Measurements from ENCODE around the gene HOXB7. TPM values are rescaled to one million over a fixed set of nuclear protein-coding genes. Genes with fewer than 3 reads are reported as not detected.

HOXB7 gene
- total RNA-seq, 1 donor from 2014 or later, result 0.16 TPM

DNA sequence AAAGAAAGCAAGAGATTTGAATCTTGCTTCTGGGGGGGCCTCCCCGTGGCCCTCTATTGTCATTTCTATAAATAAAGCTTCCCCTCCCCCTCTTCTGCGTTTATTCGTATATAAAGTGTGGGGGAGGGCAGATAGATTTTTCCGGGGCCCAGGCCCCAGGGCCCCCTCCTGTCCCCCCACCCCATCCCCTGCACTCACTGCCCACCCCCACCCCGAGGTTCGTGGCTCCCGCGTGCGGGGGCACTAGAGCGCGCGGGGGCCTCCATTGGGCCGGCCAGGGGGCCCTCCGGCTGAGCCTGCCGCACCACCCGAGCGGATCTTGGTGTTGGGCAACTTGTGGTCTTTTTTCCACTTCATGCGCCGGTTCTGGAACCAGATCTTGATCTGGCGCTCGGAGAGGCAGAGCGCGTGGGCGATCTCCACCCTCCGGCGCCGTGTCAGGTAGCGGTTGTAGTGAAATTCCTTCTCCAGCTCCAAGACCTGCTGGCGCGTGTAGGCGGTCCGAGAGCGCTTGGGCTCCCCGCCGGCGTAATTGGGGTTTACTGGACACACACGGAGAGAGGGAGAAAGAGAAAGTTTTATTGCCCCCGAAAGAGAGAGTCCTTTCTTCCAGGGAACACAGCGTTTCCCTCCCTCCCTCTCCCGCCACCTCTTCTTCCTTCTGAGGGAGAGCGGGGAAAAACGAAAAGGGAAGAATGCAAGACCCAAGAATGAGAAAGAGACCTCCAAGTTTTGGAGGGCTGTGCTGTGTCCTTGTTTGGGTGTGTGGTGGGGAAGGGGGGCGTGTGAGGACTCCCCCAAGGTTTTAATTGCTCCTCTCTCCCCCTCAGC is 34.1 kb downstream of the HOXB7 start:
- peaks cover 26% of the 10 kb centered on the region for H3K4me1 ChIP-seq
- DNase-seq, result no peak

DNA sequence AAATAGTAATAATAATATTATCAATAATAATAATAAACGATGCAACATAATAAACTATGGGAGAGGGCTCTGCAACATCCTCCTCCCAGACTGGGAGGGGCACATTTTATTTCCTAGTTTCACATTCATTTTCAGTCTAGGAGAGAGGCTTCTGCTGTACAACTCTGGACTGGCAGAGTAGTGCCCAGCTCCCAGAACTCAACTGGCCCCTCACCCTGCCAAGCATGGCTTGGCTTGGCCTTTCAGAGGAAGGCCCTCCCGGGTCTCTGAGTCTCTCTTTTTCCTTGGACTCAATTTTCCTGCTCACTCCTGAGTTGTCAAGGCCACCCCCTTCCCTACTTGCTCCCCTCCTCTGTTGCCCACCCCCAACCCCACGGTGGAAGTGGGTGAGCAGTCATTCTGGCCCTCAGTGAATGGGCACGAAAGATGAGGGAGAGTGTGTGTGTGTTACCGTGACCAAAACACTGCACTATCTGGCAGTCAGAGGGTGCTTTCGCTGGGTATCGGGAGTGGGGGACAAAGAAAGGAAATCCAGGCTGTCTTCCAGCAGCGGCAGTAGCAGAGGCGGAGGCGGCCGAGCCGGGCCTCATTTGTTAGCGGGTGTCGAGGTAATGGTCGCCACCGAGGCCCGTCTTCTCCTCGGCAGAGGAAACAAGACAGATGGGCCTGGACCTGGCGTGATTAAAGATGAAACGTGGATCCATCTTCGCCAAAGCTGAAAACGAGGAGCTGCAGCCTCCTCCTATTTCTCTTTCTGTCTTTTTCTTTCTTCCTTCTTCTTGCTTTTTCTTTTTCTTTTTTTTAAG is 34.9 kb downstream of the HOXB7 start:
- intact Hi-C loops (cut with micrococcal nuclease), result no loop called here
- Histone ChIP-seq H3K4me3 (peak overlapping the region; percentile 62), H3K27me3 (ENCODE audit: low read depth) (peaks cover 100% of the 10 kb centered on the region), H3K27ac (replicated peaks) (peak overlapping the region; percentile 71), H3K4me1 (peaks cover 26% of the 10 kb centered on the region), H3K36me3 (no peaks in the 10 kb centered on the region), H3K9me3 (replicated peaks) (no peaks in the 10 kb centered on the region)
- DNase-seq, result no peak
- TF ChIP-seq CTCF (IDR thresholded peaks at IDR 0.05; ENCODE audit: borderline replicate concordance), result no peak

More for the DNA sequence above, 34.1 kb downstream of the HOXB7 start:
- Histone ChIP-seq H3K27ac (replicated peaks) (peak overlapping the region; percentile 71), H3K4me3 (peak overlapping the region; percentile 62), H3K27me3 (ENCODE audit: low read depth) (peaks cover 100% of the 10 kb centered on the region), H3K9me3 (replicated peaks) (no peaks in the 10 kb centered on the region), H3K36me3 (no peaks in the 10 kb centered on the region)
- intact Hi-C loops (cut with micrococcal nuclease), result no loop called here
- TF ChIP-seq CTCF (IDR thresholded peaks at IDR 0.05; ENCODE audit: borderline replicate concordance), result no peak

- peaks cover 26% of the 10 kb centered on the region for H3K4me1 ChIP-seq
- H3K36me3 ChIP-seq, result no peaks in the 10 kb centered on the region
- no peak for TF ChIP-seq CTCF (IDR thresholded peaks at IDR 0.05; ENCODE audit: borderline replicate concordance)
- DNase-seq, result no peak
- no peaks in the 10 kb centered on the region for H3K9me3 ChIP-seq (replicated peaks)
- H3K4me3 ChIP-seq, result no peak overlapping the region
- peaks cover 100% of the 10 kb centered on the region for H3K27me3 ChIP-seq (ENCODE audit: low read depth)
- intact Hi-C loops (cut with micrococcal nuclease), result no loop called here
- no peak overlapping the region for H3K27ac ChIP-seq (replicated peaks)
Observed at GRCh38 chr17:48575066-48575582, 35.7 kb downstream of the HOXB7 start.

DNA sequence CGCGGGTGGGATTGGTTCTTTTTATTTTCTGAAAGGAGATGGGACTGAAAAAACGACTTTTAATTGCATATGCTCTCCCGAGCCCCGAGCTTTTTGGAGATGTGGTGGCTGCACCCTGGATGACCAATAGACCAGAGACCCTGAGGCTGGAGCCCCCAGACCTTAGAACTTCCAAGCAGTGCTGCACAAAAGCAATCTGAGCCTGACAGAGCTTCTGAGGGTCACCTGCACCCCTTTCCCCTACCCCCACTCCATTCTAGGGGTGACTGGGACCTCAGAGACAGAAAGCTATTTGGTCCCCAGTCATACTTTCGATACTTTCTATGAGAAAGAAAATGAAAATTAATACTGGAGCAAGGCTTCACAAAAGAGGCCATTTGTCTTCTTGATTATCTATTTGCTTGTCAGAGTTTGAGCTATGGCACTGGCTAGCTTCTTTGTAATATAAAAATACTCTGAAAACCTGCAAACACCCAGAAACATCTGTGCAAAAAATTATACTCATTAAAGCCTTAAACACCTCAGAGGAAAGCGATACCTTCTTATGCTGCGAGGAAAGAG is 36.2 kb downstream of the HOXB7 start:
- no peak for TF ChIP-seq CTCF (IDR thresholded peaks at IDR 0.05; ENCODE audit: borderline replicate concordance)
- peaks cover 26% of the 10 kb centered on the region for H3K4me1 ChIP-seq
- no peaks in the 10 kb centered on the region for H3K9me3 ChIP-seq (replicated peaks)
- H3K36me3 ChIP-seq, result no peaks in the 10 kb centered on the region
- no peak overlapping the region for H3K4me3 ChIP-seq
- intact Hi-C loops (cut with micrococcal nuclease), result no loop called here
- H3K27me3 ChIP-seq (ENCODE audit: low read depth), result peaks cover 100% of the 10 kb centered on the region
- DNase-seq, result no peak
- H3K27ac ChIP-seq (replicated peaks), result no peak overlapping the region

- no peaks in the 10 kb centered on the region for H3K36me3 ChIP-seq
- H3K27ac ChIP-seq (replicated peaks), result no peak overlapping the region
- peaks cover 20% of the 10 kb centered on the region for H3K4me1 ChIP-seq
- DNase-seq, result no peak
- H3K27me3 ChIP-seq (ENCODE audit: low read depth), result peaks cover 100% of the 10 kb centered on the region
- no peak for TF ChIP-seq CTCF (IDR thresholded peaks at IDR 0.05; ENCODE audit: borderline replicate concordance)
- intact Hi-C loops (cut with micrococcal nuclease), result no loop called here
- no peak overlapping the region for H3K4me3 ChIP-seq
- H3K9me3 ChIP-seq (replicated peaks), result no peaks in the 10 kb centered on the region
Observed at GRCh38 chr17:48571826-48572417, 38.9 kb downstream of the HOXB7 start.

Data from left ventricle myocardium inferior (tissue), 1 donor.